H1 (cell line): ENCODE results near the gene SFN. TPM values are rescaled to one million over a fixed set of nuclear protein-coding genes. Genes with fewer than 3 reads are reported as not detected.

ENCODE experiments used
- BCL11A ChIP-seq, 2 experiments: IDR thresholded peaks; one replicate each; pipeline ENCODE4 v1.6.1; 2011; ENCODE audit warnings: low read depth in 2 of 2, low read length in 2 of 2, mild to moderate bottlenecking in 2 of 2
- CBX8 ChIP-seq: fragments of 300-800, 300-1000 bp; sonication (generic); IDR thresholded peaks from 2 replicates; pipeline ENCODE4 v1.7.1; 2016; ENCODE audit warnings: low read depth, low read length, borderline replicate concordance
- CHD2 ChIP-seq: IDR thresholded peaks from 2 replicates; pipeline ENCODE4 v1.6.1; 2012; ENCODE audit warnings: low read length, improper control_type of control experiment
- GTF2F1 ChIP-seq: IDR thresholded peaks from 2 replicates; pipeline ENCODE4 v1.6.1; 2012; ENCODE audit warnings: low read depth, low read length, improper control_type of control experiment, borderline replicate concordance
- HDAC6 ChIP-seq: IDR thresholded peaks from one replicate; pipeline ENCODE4 v1.7.1; 2012; ENCODE audit warnings: low read depth, mild to moderate bottlenecking, inconsistent platforms, low read length, moderate library complexity
- KDM5A ChIP-seq: fragments of 200-600 bp; IDR thresholded peaks from 2 replicates; pipeline ENCODE4 v1.7.1; 2012; ENCODE audit warnings: mild to moderate bottlenecking, low read length, inconsistent platforms, mixed read lengths
- PHF8 ChIP-seq: fragments of 200-600 bp; sonication (generic); conservative IDR thresholded peaks from 2 replicates; pipeline ENCODE4 v1.7.1; 2012; ENCODE audit warnings: low read depth, mild to moderate bottlenecking, inconsistent platforms, low read length, moderate library complexity
- POLR2AphosphoS5 ChIP-seq: IDR thresholded peaks from 2 replicates; pipeline ENCODE4 v1.6.1; 2011; ENCODE audit warnings: low read depth, low read length
- RAD21 ChIP-seq, 2 experiments: IDR thresholded peaks in 1 of 2; conservative IDR thresholded peaks in 1 of 2; 2 replicates each; pipeline ENCODE4 v1.6.1; 2011; ENCODE audit warnings: low read depth in 2 of 2, low read length in 2 of 2, improper control_type of control experiment in 1 of 2, inconsistent platforms in 1 of 2, mild to moderate bottlenecking in 1 of 2, moderate library complexity in 1 of 2
- RFX5 ChIP-seq: IDR thresholded peaks from 2 replicates; pipeline ENCODE4 v1.6.1; 2011; ENCODE audit warnings: low read depth, low read length, improper control_type of control experiment, borderline replicate concordance
- SIX5 ChIP-seq: IDR thresholded peaks from 2 replicates; pipeline ENCODE4 v1.6.1; 2011; ENCODE audit warnings: mild to moderate bottlenecking, low read depth, low read length
- SP4 ChIP-seq: IDR thresholded peaks from 2 replicates; pipeline ENCODE4 v1.6.1; 2012; ENCODE audit warnings: low read length, inconsistent platforms
- SUZ12 ChIP-seq: fragments of 200-600 bp; sonication (generic); IDR thresholded peaks from 2 replicates; pipeline ENCODE4 v1.6.1; 2012; ENCODE audit warnings: mild to moderate bottlenecking, inconsistent platforms, low read length, moderate library complexity, mixed read lengths
- polyA plus RNA-seq, 7 experiments: library from polyadenylated mRNA; depleted of rRNA in 3 of 7; stranded (reverse) in 5 of 7; unstranded in 2 of 7; fragments of >200 nt in 5 of 7; fragments of 200-250 nt in 2 of 7; gene quantifications; 1 replicate in 5 of 7; 2 replicates in 1 of 7; 4 replicates in 1 of 7; pipeline versions ENCODE4 v1.2.1 to v1.2.3, GENCODE V29; 2011 to 2013; ENCODE audit warnings: missing spikeins in 2 of 7, mixed read lengths in 2 of 7
- total RNA-seq: library from RNA; stranded (reverse); fragmentation: NEBNext Ultra II Directional; extraction: Animal tissue kit (Norgen Biotek cat#: 25700); gene quantifications from 2 replicates; pipeline ENCODE4 v1.2.1, GENCODE V29; 2021
- TF ChIP-seq, protein P1 (sequence below): IDR thresholded peaks from 2 replicates; pipeline ENCODE4 v1.6.1; 2011; ENCODE audit warnings: low read depth, mild to moderate bottlenecking, low read length; ENCODE audit not compliant: insufficient read depth
- TF ChIP-seq, protein P2 (sequence below): IDR thresholded peaks from 2 replicates; pipeline ENCODE4 v1.6.1; 2011; ENCODE audit warnings: low read length, improper control_type of control experiment

Gene SFN
- total and polyA plus RNA-seq, 2 of the 8 experiments (the other 6 are each of a cell fraction or from before 2014, with no cell fraction given) = 3.3 to 3.9 TPM

DNA sequence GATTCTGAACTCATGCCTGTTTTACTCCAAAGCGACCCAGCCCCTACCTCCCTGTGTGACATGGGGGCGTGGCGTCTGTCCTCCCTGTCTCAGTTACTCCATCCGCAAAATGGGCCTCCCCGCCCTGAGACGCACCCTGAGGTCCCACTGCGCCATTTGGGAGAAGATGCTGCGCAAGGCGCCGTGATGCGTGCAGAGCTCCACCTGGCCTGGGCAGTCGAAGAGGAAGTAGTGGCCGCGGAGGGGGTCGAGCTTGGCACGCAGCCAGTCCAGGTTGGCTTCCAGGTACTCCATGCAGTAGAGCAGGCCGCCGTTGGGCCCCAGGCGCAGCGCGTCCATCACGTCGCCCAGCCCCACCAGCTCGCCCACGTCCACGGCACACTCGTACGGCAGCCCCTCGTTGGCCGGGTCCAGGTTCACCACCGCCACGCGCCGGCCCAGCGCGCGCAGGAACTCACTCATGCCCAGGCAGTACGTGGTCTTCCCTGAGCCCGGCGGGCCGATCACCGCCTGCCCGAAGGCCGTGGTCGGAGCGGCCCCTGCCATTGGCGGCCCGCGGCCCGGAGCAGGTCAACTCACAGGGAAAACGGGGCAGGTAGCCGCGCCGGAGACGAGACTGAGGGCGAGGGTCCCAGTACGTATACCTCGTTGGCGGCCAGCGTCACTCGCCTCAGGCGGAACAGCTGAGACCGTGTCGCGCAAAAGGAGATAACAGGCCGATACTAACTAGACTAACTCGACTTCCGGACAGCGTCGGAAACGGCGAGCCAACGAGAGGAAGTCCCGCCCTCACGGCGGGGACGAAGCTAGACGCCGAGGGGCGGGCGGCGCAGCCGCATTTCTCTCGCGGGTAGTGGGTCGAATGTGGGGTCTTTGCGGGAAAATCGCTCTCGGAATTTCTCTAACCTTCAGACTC is 26.9 kb downstream of the SFN start, which contains the start of gene GPN2 (continued):
- TF ChIP-seq RFX5 (no peak), SP4 (no peak; the same call in 1 of the 2 replicates), GTF2F1 (no peak), POLR2AphosphoS5 (peak; percentile 83), SUZ12 (no peak), SIX5 (no peak), RAD21 (IDR thresholded peaks at IDR 0.05 in 1 of 2, conservative IDR thresholded peaks at IDR 0.05 in 1 of 2; ENCODE audit: low read depth in 2 of 2, low read length in 2 of 2) (no peak), PHF8 (peak; percentile 66; the same call in 1 of the 2 replicates), BCL11A (IDR thresholded peaks at IDR 0.05; ENCODE audit: low read depth in 2 of 2, low read length in 2 of 2) (no peak), CBX8 (no peak), KDM5A (no peak), HDAC6 (no peak), CHD2 (0 out of 2 replicates have a peak, but pooled peaks have one; percentile 8)
- TF ChIP-seq, protein P1, sequence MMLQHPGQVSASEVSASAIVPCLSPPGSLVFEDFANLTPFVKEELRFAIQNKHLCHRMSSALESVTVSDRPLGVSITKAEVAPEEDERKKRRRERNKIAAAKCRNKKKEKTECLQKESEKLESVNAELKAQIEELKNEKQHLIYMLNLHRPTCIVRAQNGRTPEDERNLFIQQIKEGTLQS = no peak
- TF ChIP-seq, protein P2, sequence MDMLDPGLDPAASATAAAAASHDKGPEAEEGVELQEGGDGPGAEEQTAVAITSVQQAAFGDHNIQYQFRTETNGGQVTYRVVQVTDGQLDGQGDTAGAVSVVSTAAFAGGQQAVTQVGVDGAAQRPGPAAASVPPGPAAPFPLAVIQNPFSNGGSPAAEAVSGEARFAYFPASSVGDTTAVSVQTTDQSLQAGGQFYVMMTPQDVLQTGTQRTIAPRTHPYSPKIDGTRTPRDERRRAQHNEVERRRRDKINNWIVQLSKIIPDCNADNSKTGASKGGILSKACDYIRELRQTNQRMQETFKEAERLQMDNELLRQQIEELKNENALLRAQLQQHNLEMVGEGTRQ = no peak
